HCT116 (cell line): ENCODE results near the gene SNPH. TPM values are rescaled to one million over a fixed set of nuclear protein-coding genes. Genes with fewer than 3 reads are reported as not detected.

Experiments
- ATAC-seq: fragments of 200-7000 bp; cut with Tn5 transposase; 2 replicates; pipeline ENCODE4 v1.9.1; 2020; ENCODE audit warnings: mild to moderate bottlenecking, moderate library complexity
- BruUV-seq: library from RNA; stranded (reverse); fragments of 400-500 nt; replicated peaks from 2 replicates; lab custom pipeline; 2021; lab: Mats Ljungman, UMichigan
- CTCF ChIA-PET: fragments of 300-600 bp; sonication (Branson Sonifier 250); formaldehyde crosslinking; loops from one replicate; lab custom pipeline; 2021; ENCODE audit warnings: antibody characterized with exemption; lab: Charles Lee
- POLR2A ChIA-PET: fragments of 300-600, 350-600 bp; sonication (Branson Sonifier 250); formaldehyde crosslinking; loops from one replicate; lab custom pipeline; 2021; ENCODE audit warnings: antibody characterized with exemption; lab: Charles Lee
- RAD21 ChIA-PET, 2 experiments: fragments of 300-600 bp; sonication (Branson Sonifier 250); formaldehyde crosslinking; loops; one replicate each; lab custom pipeline; 2023; ENCODE audit warnings: low total read pairs in 2 of 2; ENCODE audit not compliant: uncharacterized antibody in 2 of 2, unreplicated experiment in 2 of 2, low non-redundant PET in 1 of 2; lab: Charles Lee
- DNase-seq: peaks from one replicate; pipeline ENCODE4 v3.0.0-alpha.2; 2010; ENCODE audit warnings: low read depth, low spot score
- H2AFZ ChIP-seq: fragments of 200-600 bp; shearing (Covaris generic), sonication (generic); 2 replicates; pipeline ENCODE4 v1.6.1; 2017; ENCODE audit warnings: low read depth, mixed run types, mixed read lengths, antibody characterized with exemption, low read length; ENCODE audit not compliant: poor library complexity, severe bottlenecking
- H3K27ac ChIP-seq: 2 replicates; pipeline ENCODE4 v1.5.1; 2012; ENCODE audit warnings: low read depth, low read length
- H3K27me3 ChIP-seq: fragments of 200-600 bp; sonication (generic); 2 replicates; pipeline ENCODE4 v1.6.1; 2016; ENCODE audit warnings: mixed run types, low read length, mixed read lengths; ENCODE audit not compliant: insufficient read depth
- H3K36me3 ChIP-seq, 2 experiments: fragments of 200-500 bp in 1 of 2; fragments of 200-600 bp in 1 of 2; sonication (Bioruptor generic) in 1 of 2; sonication (generic) in 1 of 2; 2 replicates each; pipeline versions ENCODE4 v1.5.1 to v1.6.1; 2014 to 2016; ENCODE audit warnings: low read length in 2 of 2, inconsistent platforms in 1 of 2, mixed read lengths in 1 of 2, mixed run types in 1 of 2; ENCODE audit not compliant: insufficient read depth in 2 of 2, control insufficient read depth in 1 of 2
- H3K4me1 ChIP-seq, 2 experiments: fragments of 200-600 bp in 1 of 2; sonication (generic) in 1 of 2; 2 replicates each; pipeline versions ENCODE4 v1.5.1 to v1.6.1; 2012 to 2017; ENCODE audit warnings: low read length in 2 of 2, inconsistent platforms in 1 of 2, mild to moderate bottlenecking in 1 of 2, mixed read lengths in 1 of 2, mixed run types in 1 of 2, moderate library complexity in 1 of 2; ENCODE audit not compliant: insufficient read depth in 2 of 2, control insufficient read depth in 1 of 2
- H3K4me2 ChIP-seq: fragments of 200-600 bp; sonication (generic); 2 replicates; pipeline ENCODE4 v1.6.1; 2017; ENCODE audit warnings: mixed run types, low read length, mixed read lengths
- H3K4me3 ChIP-seq, 2 experiments: fragments of 200-600 bp in 1 of 2; sonication (generic) in 1 of 2; replicated peaks in 1 of 2; 2 replicates each; pipeline ENCODE4 v1.5.1; 2011 to 2016; ENCODE audit warnings: low read length in 2 of 2, control low read depth in 1 of 2, low read depth in 1 of 2, mild to moderate bottlenecking in 1 of 2, mixed read lengths in 1 of 2, mixed run types in 1 of 2
- H3K79me2 ChIP-seq: fragments of 200-600 bp; sonication (generic); 2 replicates; pipeline ENCODE4 v1.6.1; 2017; ENCODE audit warnings: mild to moderate bottlenecking, mixed run types, low read length, moderate library complexity, mixed read lengths; ENCODE audit not compliant: insufficient read depth
- H3K9ac ChIP-seq: fragments of 200-600 bp; sonication (generic); 2 replicates; pipeline ENCODE4 v1.6.1; 2016; ENCODE audit warnings: low read length, mixed read lengths
- H3K9me2 ChIP-seq: fragments of 200-600 bp; sonication (generic), shearing (Covaris generic); 2 replicates; pipeline ENCODE4 v1.6.1; 2017; ENCODE audit warnings: mixed run types, mild to moderate bottlenecking, moderate library complexity; ENCODE audit not compliant: insufficient read depth
- H3K9me3 ChIP-seq, 2 experiments: fragments of 200-500 bp in 1 of 2; fragments of 200-600 bp in 1 of 2; sonication (Bioruptor generic) in 1 of 2; sonication (generic) in 1 of 2; 2 replicates each; pipeline ENCODE4 v1.6.1; 2014 to 2017; ENCODE audit warnings: low read length in 2 of 2, mixed read lengths in 2 of 2, inconsistent platforms in 1 of 2, low read depth in 1 of 2, mild to moderate bottlenecking in 1 of 2, mixed run types in 1 of 2, moderate library complexity in 1 of 2; ENCODE audit not compliant: control insufficient read depth in 1 of 2, insufficient read depth in 1 of 2
- H4K20me1 ChIP-seq: fragments of 200-600 bp; sonication (generic), shearing (Covaris generic); 2 replicates; pipeline ENCODE4 v1.6.1; 2017; ENCODE audit warnings: mixed run types, mild to moderate bottlenecking, moderate library complexity; ENCODE audit not compliant: insufficient read depth
- ATF3 ChIP-seq: IDR thresholded peaks from 2 replicates; pipeline ENCODE4 v1.6.1; 2012
- EZH2 ChIP-seq: fragments of 200-600 bp; sonication (generic); IDR thresholded peaks from 2 replicates; pipeline ENCODE4 v1.6.1; 2017; ENCODE audit warnings: antibody characterized with exemption, mixed run types
- EZH2phosphoT487 ChIP-seq: fragments of 200-600 bp; IDR thresholded peaks from 2 replicates; pipeline ENCODE4 v1.6.1; 2018; ENCODE audit warnings: antibody characterized with exemption, borderline replicate concordance
- FOSL1 ChIP-seq: IDR thresholded peaks from 2 replicates; pipeline ENCODE4 v1.6.1; 2012; ENCODE audit warnings: low read depth
- MAX ChIP-seq: IDR thresholded peaks from 2 replicates; pipeline ENCODE4 v1.6.1; 2012
- POLR2A ChIP-seq: IDR thresholded peaks from 2 replicates; pipeline ENCODE4 v1.7.0; 2011; ENCODE audit warnings: borderline replicate concordance; ENCODE audit not compliant: insufficient read depth, insufficient read length; ENCODE audit errors: extremely low read depth
- POLR2AphosphoS5 ChIP-seq: IDR thresholded peaks from 2 replicates; pipeline ENCODE4 v1.6.1; 2011; ENCODE audit warnings: mild to moderate bottlenecking, low read depth, low read length, moderate library complexity
- RAD21 ChIP-seq: IDR thresholded peaks from 2 replicates; pipeline ENCODE4 v1.6.1; 2012; ENCODE audit warnings: low read depth, mild to moderate bottlenecking
- REST ChIP-seq: IDR thresholded peaks from 2 replicates; pipeline ENCODE4 v1.6.1; 2012; ENCODE audit warnings: low read depth
- SRF ChIP-seq: IDR thresholded peaks from 2 replicates; pipeline ENCODE4 v1.6.1; 2012; ENCODE audit warnings: low read depth
- ZFX ChIP-seq: fragments of 450-650 bp; IDR thresholded peaks from 2 replicates; pipeline ENCODE4 v1.6.1; 2017
- intact Hi-C: fragments of 100-400 bp; cut with micrococcal nuclease; formaldehyde crosslinking; loops from 2 replicates; pipeline ENCODE4 v1.10.0; 2022
- total RNA-seq: library from RNA; stranded (reverse); gene quantifications from one replicate; pipeline ENCODE4 v1.2.1, GENCODE V29; 2021; ENCODE audit not compliant: unreplicated experiment

SNPH gene
- total RNA-seq, 1 experiment from 2014 or later: 3.2 TPM

GRCh38 chr20:1319051-1319450, 53.0 kb downstream of the SNPH start:
- H3K27me3 ChIP-seq: no peaks in the 10 kb centered on the region
- CTCF ChIA-PET: no interaction called here
- H3K4me1 ChIP-seq: peaks cover under 1 to 5% of the 10 kb centered on the region in 2 experiments; a peak in 2 of 4 replicates
- no peaks in the 10 kb centered on the region for H3K9me2 ChIP-seq
- no peak for TF ChIP-seq ATF3
- TF ChIP-seq MAX: no peak
- no peak for TF ChIP-seq POLR2AphosphoS5
- TF ChIP-seq FOSL1: no peak
- TF ChIP-seq REST: no peak
- no peak for TF ChIP-seq ZFX
- TF ChIP-seq POLR2A: no peak
- no peak for TF ChIP-seq SRF
- TF ChIP-seq EZH2phosphoT487: no peak
- no peak for TF ChIP-seq EZH2
- TF ChIP-seq RAD21: no peak
- H3K4me2 ChIP-seq: no peak overlapping the region
- no TSS peak for BruUV-seq
- H2AFZ ChIP-seq: no peak overlapping the region
- H3K4me3 ChIP-seq: no peak overlapping the region
- intact Hi-C loops: no loop called here
- no peaks in the 10 kb centered on the region for H3K9me3 ChIP-seq
- ATAC-seq: no peak
- RAD21 ChIA-PET: no interaction called here
- no peaks in the 10 kb centered on the region for H3K79me2 ChIP-seq
- H3K9ac ChIP-seq: no peak overlapping the region
- POLR2A ChIA-PET: no interaction called here
- no peak for DNase-seq
- no peaks in the 10 kb centered on the region for H4K20me1 ChIP-seq
- no peaks in the 10 kb centered on the region for H3K36me3 ChIP-seq
- H3K27ac ChIP-seq: no peak overlapping the region
